Measurements from ENCODE around the gene CLDN9. TPM values are rescaled to one million over a fixed set of nuclear protein-coding genes. Genes with fewer than 3 reads are reported as not detected.

Gene CLDN9
- total RNA-seq, 1 experiment from 2014 or later = 1.3 TPM

GRCh38 chr16:2992383-2993081, 20.2 kb upstream of the CLDN9 start:
- Histone ChIP-seq H3K14ac (ENCODE audit: insufficient read depth, low read length) (no peak overlapping the region), H3K4ac (ENCODE audit: low read depth, low read length) (no peak overlapping the region), H4K91ac (ENCODE audit: insufficient read length, low read depth, low read length) (no peak overlapping the region), H4K20me1 (ENCODE audit: control insufficient read depth, insufficient read depth, insufficient read length) (peaks cover 2% of the 10 kb centered on the region), H3K56ac (ENCODE audit: insufficient read length, low read depth, low read length) (no peak overlapping the region), H3K27me3 (ENCODE audit: insufficient read depth, low read length) (no peaks in the 10 kb centered on the region), H3K9ac (ENCODE audit: extremely low read depth, insufficient read length, low read length) (no peak overlapping the region), H3K79me1 (ENCODE audit: insufficient read depth, low read depth, low read length, poor library complexity, severe bottlenecking) (no peaks in the 10 kb centered on the region), H2BK12ac (ENCODE audit: insufficient read length, low read depth, low read length) (no peak overlapping the region), H3K23ac (ENCODE audit: insufficient read length, low read depth, low read length) (no peak overlapping the region), H4K8ac (replicated peaks; ENCODE audit: insufficient read length, low read depth, low read length) (no peak overlapping the region), H2BK120ac (ENCODE audit: low read depth, low read length, poor library complexity, severe bottlenecking) (no peak overlapping the region), H2BK5ac (ENCODE audit: insufficient read length, low read length) (no peak overlapping the region), H3K9me3 (ENCODE audit: control insufficient read depth, low read depth, low read length) (no peaks in the 10 kb centered on the region), H3T11ph (ENCODE audit: low read length) (no peak overlapping the region), H3K4me2 (ENCODE audit: insufficient read depth, insufficient read length, low read length) (no peak overlapping the region), H2BK15ac (ENCODE audit: low read depth, low read length) (no peak overlapping the region), H2AFZ (ENCODE audit: low read length) (no peak overlapping the region), H3K27ac (ENCODE audit: insufficient read length, low read depth, low read length) (no peak overlapping the region), H2AK5ac (ENCODE audit: insufficient read length, low read length) (no peak overlapping the region), H3K18ac (ENCODE audit: insufficient read length, low read depth, low read length) (no peak overlapping the region), H2BK20ac (ENCODE audit: low read depth, low read length, poor library complexity, severe bottlenecking) (no peak overlapping the region), H3K4me1 (ENCODE audit: insufficient read depth, low read length) (no peaks in the 10 kb centered on the region; the same call in 1 of the 2 replicates), H3K79me2 (ENCODE audit: insufficient read depth, low read length) (no peaks in the 10 kb centered on the region), H3K23me2 (ENCODE audit: insufficient read length, low read depth, low read length, poor library complexity, severe bottlenecking) (no peaks in the 10 kb centered on the region), H4K5ac (ENCODE audit: insufficient read length, low read depth, low read length) (no peak overlapping the region)
- Mint-ChIP-seq H3K4me3 (no peak overlapping the region), H3K9me3 (no peaks in the 10 kb centered on the region), H3K36me3 (ENCODE audit: insufficient read depth in 1 of 3, low read depth in 3 of 3) (no peaks in the 10 kb centered on the region), H3K4me1 (peaks cover 11 to 56% of the 10 kb centered on the region in 2 experiments), H3K27me3 (ENCODE audit: low read depth) (peaks cover 4% of the 10 kb centered on the region), H3K27ac (peak overlapping the region in 1 of 3 experiments; percentile 76; a peak in 2 of 7 replicates)
- no peak for TF ChIP-seq CTCF (conservative IDR thresholded peaks at IDR 0.05)
- no peak for DNase-seq
- WGBS (ENCODE audit: extremely low coverage, insufficient read length, low lambda C conversion rate) = no CpG with 5 or more reads among the region's 14 CpGs
